ENCODE results near the gene RNF126.
"Not testable (repeated sequence)": the region's sequence is repeated elsewhere in the genome, so short reads cannot be mapped to it uniquely, and the experiment has no call there.

DNA sequence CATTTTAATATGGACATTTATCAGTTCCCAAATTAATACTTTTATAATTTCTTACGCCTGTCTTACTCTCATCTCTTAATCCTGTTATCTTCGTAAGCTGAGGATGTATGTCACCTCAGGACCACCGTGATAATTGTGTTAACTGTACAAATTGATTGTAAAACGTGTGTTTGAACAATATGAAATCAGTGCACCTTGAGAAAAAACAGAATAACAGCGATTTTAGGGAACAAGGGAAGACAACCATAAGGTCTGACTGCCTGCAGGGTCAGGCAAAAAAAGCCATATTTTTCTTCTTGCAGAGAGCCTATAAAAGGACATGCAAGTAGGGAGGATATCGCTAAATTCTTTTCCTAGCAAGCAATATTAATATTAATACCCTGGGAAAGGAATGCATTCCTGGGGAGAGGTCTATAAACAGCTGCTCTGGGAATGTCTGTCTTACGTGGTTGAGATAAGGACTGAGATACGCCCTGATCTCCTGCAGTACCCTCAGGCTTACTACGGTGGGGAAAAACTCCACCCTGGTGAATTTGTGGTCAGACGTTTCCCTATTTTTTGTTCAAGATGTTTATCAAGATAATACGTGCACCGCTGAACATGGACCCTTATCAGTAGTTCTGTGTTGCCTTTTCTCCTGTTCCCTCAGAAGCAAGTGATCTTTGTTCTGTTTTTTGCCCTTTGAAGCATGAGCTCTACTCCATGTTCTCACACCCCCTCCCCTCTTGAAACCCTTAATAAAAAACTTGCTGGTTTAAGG, 5.8 kb upstream of the RNF126 start:
- TF ChIP-seq SPI1 (IDR thresholded peaks at IDR 0.05; ENCODE audit: borderline replicate concordance, low read depth); POLR2AphosphoS5 (IDR thresholded peaks at IDR 0.05; ENCODE audit: low read depth); GABPA (IDR thresholded peaks at IDR 0.05; ENCODE audit: low read depth): not testable (repeated sequence)
- TF ChIP-seq, protein P1, sequence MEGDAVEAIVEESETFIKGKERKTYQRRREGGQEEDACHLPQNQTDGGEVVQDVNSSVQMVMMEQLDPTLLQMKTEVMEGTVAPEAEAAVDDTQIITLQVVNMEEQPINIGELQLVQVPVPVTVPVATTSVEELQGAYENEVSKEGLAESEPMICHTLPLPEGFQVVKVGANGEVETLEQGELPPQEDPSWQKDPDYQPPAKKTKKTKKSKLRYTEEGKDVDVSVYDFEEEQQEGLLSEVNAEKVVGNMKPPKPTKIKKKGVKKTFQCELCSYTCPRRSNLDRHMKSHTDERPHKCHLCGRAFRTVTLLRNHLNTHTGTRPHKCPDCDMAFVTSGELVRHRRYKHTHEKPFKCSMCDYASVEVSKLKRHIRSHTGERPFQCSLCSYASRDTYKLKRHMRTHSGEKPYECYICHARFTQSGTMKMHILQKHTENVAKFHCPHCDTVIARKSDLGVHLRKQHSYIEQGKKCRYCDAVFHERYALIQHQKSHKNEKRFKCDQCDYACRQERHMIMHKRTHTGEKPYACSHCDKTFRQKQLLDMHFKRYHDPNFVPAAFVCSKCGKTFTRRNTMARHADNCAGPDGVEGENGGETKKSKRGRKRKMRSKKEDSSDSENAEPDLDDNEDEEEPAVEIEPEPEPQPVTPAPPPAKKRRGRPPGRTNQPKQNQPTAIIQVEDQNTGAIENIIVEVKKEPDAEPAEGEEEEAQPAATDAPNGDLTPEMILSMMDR (IDR thresholded peaks at IDR 0.05; ENCODE audit: insufficient read depth, low read length), result not testable (repeated sequence)
- TF ChIP-seq, protein P2, sequence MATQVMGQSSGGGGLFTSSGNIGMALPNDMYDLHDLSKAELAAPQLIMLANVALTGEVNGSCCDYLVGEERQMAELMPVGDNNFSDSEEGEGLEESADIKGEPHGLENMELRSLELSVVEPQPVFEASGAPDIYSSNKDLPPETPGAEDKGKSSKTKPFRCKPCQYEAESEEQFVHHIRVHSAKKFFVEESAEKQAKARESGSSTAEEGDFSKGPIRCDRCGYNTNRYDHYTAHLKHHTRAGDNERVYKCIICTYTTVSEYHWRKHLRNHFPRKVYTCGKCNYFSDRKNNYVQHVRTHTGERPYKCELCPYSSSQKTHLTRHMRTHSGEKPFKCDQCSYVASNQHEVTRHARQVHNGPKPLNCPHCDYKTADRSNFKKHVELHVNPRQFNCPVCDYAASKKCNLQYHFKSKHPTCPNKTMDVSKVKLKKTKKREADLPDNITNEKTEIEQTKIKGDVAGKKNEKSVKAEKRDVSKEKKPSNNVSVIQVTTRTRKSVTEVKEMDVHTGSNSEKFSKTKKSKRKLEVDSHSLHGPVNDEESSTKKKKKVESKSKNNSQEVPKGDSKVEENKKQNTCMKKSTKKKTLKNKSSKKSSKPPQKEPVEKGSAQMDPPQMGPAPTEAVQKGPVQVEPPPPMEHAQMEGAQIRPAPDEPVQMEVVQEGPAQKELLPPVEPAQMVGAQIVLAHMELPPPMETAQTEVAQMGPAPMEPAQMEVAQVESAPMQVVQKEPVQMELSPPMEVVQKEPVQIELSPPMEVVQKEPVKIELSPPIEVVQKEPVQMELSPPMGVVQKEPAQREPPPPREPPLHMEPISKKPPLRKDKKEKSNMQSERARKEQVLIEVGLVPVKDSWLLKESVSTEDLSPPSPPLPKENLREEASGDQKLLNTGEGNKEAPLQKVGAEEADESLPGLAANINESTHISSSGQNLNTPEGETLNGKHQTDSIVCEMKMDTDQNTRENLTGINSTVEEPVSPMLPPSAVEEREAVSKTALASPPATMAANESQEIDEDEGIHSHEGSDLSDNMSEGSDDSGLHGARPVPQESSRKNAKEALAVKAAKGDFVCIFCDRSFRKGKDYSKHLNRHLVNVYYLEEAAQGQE (IDR thresholded peaks at IDR 0.05; ENCODE audit: insufficient replicate concordance, low read depth), result not testable (repeated sequence)

Data from HL-60 (cell line).